ENCODE results near the gene LIPC. TPM values are rescaled to one million over a fixed set of nuclear protein-coding genes. Genes with fewer than 3 reads are reported as not detected.
A peak's percentile ranks its signal among the peaks of the same experiment; 100 is the strongest.

The LIPC gene
- total and polyA plus RNA-seq, 12 donors: 0.22 to 1.3 (median 0.42) TPM; not detected in 1

DNA sequence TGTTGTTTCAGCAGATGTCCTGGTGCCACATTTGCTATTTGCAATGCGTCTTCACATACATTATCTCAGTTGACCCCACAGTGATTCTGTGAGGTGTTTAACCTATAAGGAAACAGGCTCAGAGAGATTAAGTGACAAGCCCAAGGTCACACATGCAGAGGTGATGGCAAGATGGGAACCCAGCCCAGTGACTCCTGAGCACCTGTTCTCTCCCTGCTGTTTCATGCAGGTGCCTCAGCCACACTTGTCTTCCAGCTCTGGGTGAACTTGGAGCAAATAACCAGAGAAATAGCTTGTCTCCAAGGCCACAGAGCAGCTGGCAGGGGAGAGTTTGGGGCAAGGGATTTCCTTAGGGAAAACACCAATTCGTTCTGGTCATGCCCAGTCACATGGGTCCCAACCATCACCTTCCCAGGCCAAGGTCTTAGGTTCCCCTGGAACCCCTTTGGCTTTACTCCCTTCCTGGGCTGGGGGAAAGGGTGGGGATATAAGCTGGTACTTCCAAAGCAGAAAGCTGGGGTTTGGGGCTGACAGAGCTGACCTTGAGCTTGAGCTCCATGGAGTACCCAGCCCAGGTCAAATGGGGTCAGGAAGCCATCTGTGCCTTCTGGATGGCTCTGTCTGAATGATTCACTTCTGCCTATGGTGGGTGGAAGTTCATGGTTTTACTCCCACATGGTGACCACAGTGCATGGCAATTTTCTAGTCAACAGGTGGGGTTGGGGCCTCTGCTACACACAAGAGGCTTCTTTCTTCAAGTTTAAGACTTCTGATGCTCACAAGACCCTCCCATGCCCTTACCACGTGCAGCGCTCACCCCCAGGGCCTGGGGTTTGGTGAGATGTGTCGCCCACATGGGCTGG, 22.4 kb downstream of the LIPC start:
- Histone ChIP-seq H3K36me3 (no peaks in the 10 kb centered on the region), H3K27me3 (no peaks in the 10 kb centered on the region), H3K4me1 (peaks cover 14 to 48% (median 31%) of the 10 kb centered on the region in 9 donors), H3K9me3 (no peaks in the 10 kb centered on the region), H3K27ac (peak overlapping the region in 2 of 10 donors; percentile 2 to 35), H3K4me3 (no peak overlapping the region)
- TF ChIP-seq, protein P1, sequence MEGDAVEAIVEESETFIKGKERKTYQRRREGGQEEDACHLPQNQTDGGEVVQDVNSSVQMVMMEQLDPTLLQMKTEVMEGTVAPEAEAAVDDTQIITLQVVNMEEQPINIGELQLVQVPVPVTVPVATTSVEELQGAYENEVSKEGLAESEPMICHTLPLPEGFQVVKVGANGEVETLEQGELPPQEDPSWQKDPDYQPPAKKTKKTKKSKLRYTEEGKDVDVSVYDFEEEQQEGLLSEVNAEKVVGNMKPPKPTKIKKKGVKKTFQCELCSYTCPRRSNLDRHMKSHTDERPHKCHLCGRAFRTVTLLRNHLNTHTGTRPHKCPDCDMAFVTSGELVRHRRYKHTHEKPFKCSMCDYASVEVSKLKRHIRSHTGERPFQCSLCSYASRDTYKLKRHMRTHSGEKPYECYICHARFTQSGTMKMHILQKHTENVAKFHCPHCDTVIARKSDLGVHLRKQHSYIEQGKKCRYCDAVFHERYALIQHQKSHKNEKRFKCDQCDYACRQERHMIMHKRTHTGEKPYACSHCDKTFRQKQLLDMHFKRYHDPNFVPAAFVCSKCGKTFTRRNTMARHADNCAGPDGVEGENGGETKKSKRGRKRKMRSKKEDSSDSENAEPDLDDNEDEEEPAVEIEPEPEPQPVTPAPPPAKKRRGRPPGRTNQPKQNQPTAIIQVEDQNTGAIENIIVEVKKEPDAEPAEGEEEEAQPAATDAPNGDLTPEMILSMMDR (IDR thresholded peaks at IDR 0.05): no peak
- no peak for ATAC-seq
- DNase-seq: no peak
- 83 to 88% methylated on average over 5 of the region's 5 CpGs for WGBS, 2 donors
- intact Hi-C loops (cut with DNase I): no loop called here

DNA sequence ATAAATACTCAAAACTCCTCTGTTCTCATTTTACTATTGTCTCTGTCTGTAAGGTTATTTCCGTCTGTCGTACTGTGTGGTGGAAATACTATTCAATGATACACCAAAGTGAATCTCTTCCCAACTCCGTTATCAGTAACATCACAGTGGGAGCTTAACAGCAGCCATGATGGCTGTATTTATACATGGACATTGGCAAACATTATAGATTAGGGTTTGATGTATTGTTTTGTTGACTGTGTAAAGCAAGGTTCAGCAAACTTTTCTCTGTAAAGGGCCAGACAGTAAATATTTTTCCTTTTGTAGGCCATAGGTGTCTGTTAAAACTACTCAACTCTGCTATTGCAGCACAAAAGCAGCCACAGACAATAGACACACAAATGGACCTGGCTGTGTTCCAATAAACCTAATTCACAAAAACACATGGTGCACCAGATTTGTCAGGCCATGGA, 23.2 kb downstream of the LIPC start:
- Histone ChIP-seq H3K27ac (peak overlapping the region in 3 of 10 donors; percentile 2 to 36 (median 35)), H3K27me3 (no peaks in the 10 kb centered on the region), H3K36me3 (no peaks in the 10 kb centered on the region), H3K4me1 (peaks cover 15 to 56% (median 39%) of the 10 kb centered on the region in 9 donors), H3K9me3 (no peaks in the 10 kb centered on the region), H3K4me3 (no peak overlapping the region)
- DNase-seq (no peak), ATAC-seq (no peak)
- intact Hi-C loops (cut with DNase I): no loop called here
- 74 to 80% methylated on average over 3 of the region's 3 CpGs for WGBS, 2 donors
- TF ChIP-seq, protein P1 (IDR thresholded peaks at IDR 0.05): no peak

DNA sequence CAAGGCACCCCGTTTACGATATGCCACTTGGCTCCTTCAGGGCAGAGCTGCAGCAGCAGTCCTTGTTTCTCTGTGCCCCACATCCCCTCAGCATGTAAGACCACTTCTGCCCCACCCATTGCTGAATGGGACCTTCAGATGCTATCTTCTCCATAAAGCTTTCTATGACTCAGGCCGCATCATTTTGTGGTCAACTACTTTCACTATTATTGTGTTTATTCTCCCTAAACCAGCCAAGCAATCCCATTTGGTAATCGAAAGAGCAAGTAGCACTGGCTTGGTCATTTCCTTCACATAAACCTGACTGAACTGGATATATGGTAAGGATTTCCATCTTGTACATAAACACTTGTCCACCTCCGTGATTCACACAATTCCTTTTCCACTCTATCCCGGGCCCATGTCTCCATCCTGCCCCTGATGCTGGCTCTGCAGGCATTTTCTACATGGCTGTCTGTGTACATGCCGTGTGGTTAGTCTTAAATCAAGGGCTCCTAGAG, 25.7 kb downstream of the LIPC start:
- ATAC-seq (peak in 3 of 8 donors; percentile 2 to 3 (median 3)), DNase-seq (no peak)
- Histone ChIP-seq H3K27ac (peak overlapping the region in 9 of 10 donors; percentile 21 to 86 (median 66)), H3K9me3 (no peaks in the 10 kb centered on the region), H3K27me3 (no peaks in the 10 kb centered on the region), H3K36me3 (no peaks in the 10 kb centered on the region), H3K4me1 (peaks cover 15 to 61% (median 43%) of the 10 kb centered on the region in 9 donors), H3K4me3 (no peak overlapping the region)
- TF ChIP-seq, protein P1 (IDR thresholded peaks at IDR 0.05): no peak
- intact Hi-C loops (cut with DNase I): no loop called here
- WGBS, 2 donors: 65 to 71% methylated on average over 7 of the region's 7 CpGs

DNA sequence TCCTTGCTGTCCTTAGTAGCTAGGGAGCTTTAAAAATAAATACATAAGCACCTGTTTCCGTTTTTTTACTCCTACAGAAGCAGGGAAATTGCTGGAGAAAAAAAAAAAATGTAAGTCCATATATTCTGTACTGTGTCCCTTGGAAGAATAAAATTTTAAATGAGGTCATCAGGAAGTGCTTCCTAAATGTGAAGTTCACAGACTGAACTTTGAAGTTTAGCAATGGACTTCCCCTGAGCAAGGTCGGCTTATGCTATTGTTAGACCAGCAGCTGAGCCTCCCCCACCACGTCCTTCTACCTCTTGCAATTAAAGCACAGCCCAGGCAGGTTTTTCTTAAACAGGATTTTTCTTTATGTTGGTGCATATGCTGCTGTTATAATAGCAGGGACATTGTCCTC, 26.3 kb downstream of the LIPC start:
- WGBS, 2 donors: 30 to 46% methylated on average over 3 of the region's 3 CpGs
- H3K4me1 ChIP-seq: peaks cover 15 to 61% (median 43%) of the 10 kb centered on the region in 9 donors
- TF ChIP-seq, protein P1 (IDR thresholded peaks at IDR 0.05): no peak
- no peaks in the 10 kb centered on the region for H3K36me3 ChIP-seq
- no peaks in the 10 kb centered on the region for H3K27me3 ChIP-seq
- H3K27ac ChIP-seq: peak overlapping the region; percentile 21 to 86 (median 74)
- H3K4me3 ChIP-seq: no peak overlapping the region
- H3K9me3 ChIP-seq: no peaks in the 10 kb centered on the region
- intact Hi-C loops (cut with DNase I): loop anchor here in 2 of 10 donors (1.0 to 2.0 kb wide), 2 partner anchors 17 to 18 kb away; no protein-coding TSS in a partner anchor
- ATAC-seq: peak in 7 of 8 donors; percentile 53 to 83 (median 79)
- DNase-seq: peak in 1 of 2 donors; percentile 42

Measured in heart right ventricle (tissue), 16 donors.